Islet of Langerhans (tissue), 1 donor: ENCODE data around the gene VSIG1.

Source experiments
- FAIRE-seq: peaks from one replicate; lab custom pipeline; 2011; peaks lifted over from hg19 to GRCh38; lab: Jason Lieb, UNC

VSIG1 gene

GRCh38 chrX:108044554-108045256 is at the start of gene VSIG1:
VSIG1 (plus strand) TSS chrX:108045065; CDS start chrX:108045131, 66 bp downstream.
- FAIRE-seq: no peak

GRCh38 chrX:107996124-107996523 is 48.7 kb upstream of the VSIG1 start:
- no peak for FAIRE-seq

- FAIRE-seq: no peak
These were observed 44.1 kb upstream of the VSIG1 start for GRCh38 chrX:108000751-108001150.

- FAIRE-seq: no peak
These were observed 43.5 kb upstream of the VSIG1 start for GRCh38 chrX:108001218-108001814.

- no peak for FAIRE-seq
These were observed 26.0 kb upstream of the VSIG1 start for GRCh38 chrX:108018656-108019381.

- no peak for FAIRE-seq
These were observed 25.4 kb upstream of the VSIG1 start for GRCh38 chrX:108019382-108019875.

GRCh38 chrX:108020631-108021030 is 24.2 kb upstream of the VSIG1 start:
- FAIRE-seq: peak; percentile 55

- no peak for FAIRE-seq
These were observed 22.3 kb upstream of the VSIG1 start for GRCh38 chrX:108022491-108023089.

GRCh38 chrX:108025376-108025775 is 19.5 kb upstream of the VSIG1 start:
- no peak for FAIRE-seq

- no peak for FAIRE-seq
These were observed 18.8 kb upstream of the VSIG1 start for GRCh38 chrX:108025954-108026600.

GRCh38 chrX:108028854-108029253 is 16.0 kb upstream of the VSIG1 start:
- FAIRE-seq: no peak

GRCh38 chrX:108029928-108030711 is 14.7 kb upstream of the VSIG1 start:
- FAIRE-seq: no peak

GRCh38 chrX:108032944-108033343 is 11.9 kb upstream of the VSIG1 start:
- FAIRE-seq: no peak

GRCh38 chrX:108033890-108034289 is 11.0 kb upstream of the VSIG1 start:
- no peak for FAIRE-seq

GRCh38 chrX:108034725-108035124 is 10.1 kb upstream of the VSIG1 start:
- FAIRE-seq: no peak

- peak; percentile 47 for FAIRE-seq
These were observed 8.4 kb upstream of the VSIG1 start for GRCh38 chrX:108036298-108036973.

- no peak for FAIRE-seq
These were observed 4.8 kb downstream of the VSIG1 start for GRCh38 chrX:108049649-108050048.

- no peak for FAIRE-seq
These were observed 8.4 kb downstream of the VSIG1 start for GRCh38 chrX:108053218-108053617.

- no peak for FAIRE-seq
These were observed 10.7 kb downstream of the VSIG1 start for GRCh38 chrX:108055546-108055945.

GRCh38 chrX:108059801-108060200 is 14.9 kb downstream of the VSIG1 start:
- FAIRE-seq: no peak

- no peak for FAIRE-seq
These were observed 19.1 kb downstream of the VSIG1 start for GRCh38 chrX:108064001-108064400.
